Measurements from ENCODE around the gene WWOX. TPM values are rescaled to one million over a fixed set of nuclear protein-coding genes. Genes with fewer than 3 reads are reported as not detected.

WWOX gene
- total RNA-seq, 2 experiments from 2014 or later: 19.9 to 29.4 TPM

GRCh38 chr16:79009896-79010295, 910.4 kb downstream of the WWOX start:
- H3K4me1 Mint-ChIP-seq: peaks cover 37% of the 10 kb centered on the region

GRCh38 chr16:79011282-79011681, 911.8 kb downstream of the WWOX start:
- no peaks in the 10 kb centered on the region for H3K9me3 Mint-ChIP-seq (ENCODE audit: low read depth)
- intact Hi-C loops (cut with DNase I, micrococcal nuclease): no loop called here
- CTCF ChIA-PET: no interaction called here
- H3K4me3 Mint-ChIP-seq: no peak overlapping the region
- no peak for DNase-seq
- POLR2A ChIA-PET: no interaction called here
- H3K27me3 Mint-ChIP-seq: no peaks in the 10 kb centered on the region
- ATAC-seq: no peak
- peaks cover 33% of the 10 kb centered on the region for H3K4me1 Mint-ChIP-seq
- peaks cover 2% of the 10 kb centered on the region for H3K36me3 Mint-ChIP-seq (ENCODE audit: low read depth)
- no peak overlapping the region for H3K27ac Mint-ChIP-seq

More at GRCh38 chr16:79009896-79010295, 910.4 kb downstream of the WWOX start:
- H3K4me3 Mint-ChIP-seq: no peak overlapping the region
- H3K36me3 Mint-ChIP-seq (ENCODE audit: low read depth): peaks cover 4% of the 10 kb centered on the region
- no peak overlapping the region for H3K27ac Mint-ChIP-seq
- POLR2A ChIA-PET: no interaction called here
- H3K27me3 Mint-ChIP-seq: no peaks in the 10 kb centered on the region
- CTCF ChIA-PET: no interaction called here
- H3K9me3 Mint-ChIP-seq (ENCODE audit: low read depth): no peaks in the 10 kb centered on the region
- DNase-seq: no peak
- intact Hi-C loops (cut with DNase I, micrococcal nuclease): loop anchor here (5.0 kb wide), 4 partner anchors 108 to 592 kb away; partner anchors contain the start of gene MAF (in 1 of the 2)
- no peak for ATAC-seq

- no peak overlapping the region for H3K4me3 Mint-ChIP-seq
- DNase-seq: no peak
Measured at GRCh38 chr16:79012671-79013434, 913.4 kb downstream of the WWOX start.

GRCh38 chr16:79013930-79014660, 914.6 kb downstream of the WWOX start:
- CTCF ChIA-PET: no interaction called here
- ATAC-seq (no peak), DNase-seq (no peak)
- no peaks in the 10 kb centered on the region for H3K9me3 Mint-ChIP-seq (ENCODE audit: low read depth)
- H3K36me3 Mint-ChIP-seq (ENCODE audit: low read depth): peaks cover 4% of the 10 kb centered on the region
- POLR2A ChIA-PET: interaction anchor here (0.6 kb wide), 1 partner anchor 297 kb away, joined by 3 read pairs; no protein-coding TSS in a partner anchor
- H3K4me1 Mint-ChIP-seq: peaks cover 16% of the 10 kb centered on the region
- no peaks in the 10 kb centered on the region for H3K27me3 Mint-ChIP-seq
- H3K4me3 Mint-ChIP-seq: no peak overlapping the region
- H3K27ac Mint-ChIP-seq: no peak overlapping the region
- intact Hi-C loops (cut with DNase I, micrococcal nuclease): no loop called here

More at GRCh38 chr16:79012671-79013434, 913.4 kb downstream of the WWOX start:
- ChIA-PET POLR2A (interaction anchor here (0.6 kb wide), 1 partner anchor 298 kb away, joined by 3 read pairs; no protein-coding TSS in a partner anchor), CTCF (no interaction called here)
- Mint-ChIP-seq H3K4me1 (peaks cover 18% of the 10 kb centered on the region), H3K27ac (no peak overlapping the region), H3K36me3 (ENCODE audit: low read depth) (peaks cover 5% of the 10 kb centered on the region), H3K9me3 (ENCODE audit: low read depth) (no peaks in the 10 kb centered on the region), H3K27me3 (no peaks in the 10 kb centered on the region)
- intact Hi-C loops (cut with DNase I, micrococcal nuclease): no loop called here
- peak; percentile 60 for ATAC-seq

GRCh38 chr16:79018650-79019429, 919.4 kb downstream of the WWOX start:
- DNase-seq (peak; percentile 15), ATAC-seq (peak; percentile 77)
- ChIA-PET POLR2A (no interaction called here), CTCF (no interaction called here)
- no peaks in the 10 kb centered on the region for H3K27me3 Mint-ChIP-seq
- H3K36me3 Mint-ChIP-seq (ENCODE audit: low read depth): peaks cover 3% of the 10 kb centered on the region
- intact Hi-C loops (cut with DNase I, micrococcal nuclease): no loop called here
- no peaks in the 10 kb centered on the region for H3K9me3 Mint-ChIP-seq (ENCODE audit: low read depth)
- no peak overlapping the region for H3K4me3 Mint-ChIP-seq
- no peak overlapping the region for H3K27ac Mint-ChIP-seq
- peaks cover 4% of the 10 kb centered on the region for H3K4me1 Mint-ChIP-seq

GRCh38 chr16:79019431-79019830, 920.0 kb downstream of the WWOX start:
- intact Hi-C loops (cut with DNase I, micrococcal nuclease): no loop called here
- H3K27ac Mint-ChIP-seq: no peak overlapping the region
- DNase-seq: no peak
- ChIA-PET POLR2A (interaction anchor here (0.6 kb wide), 1 partner anchor 196 kb away, joined by 3 read pairs; no protein-coding TSS in a partner anchor), CTCF (interaction anchor here (0.8 kb wide), 1 partner anchor 18 kb away, joined by 3 read pairs; no protein-coding TSS in a partner anchor)
- no peak overlapping the region for H3K4me3 Mint-ChIP-seq
- H3K36me3 Mint-ChIP-seq (ENCODE audit: low read depth): peaks cover 3% of the 10 kb centered on the region
- H3K27me3 Mint-ChIP-seq: no peaks in the 10 kb centered on the region
- peak; percentile 18 for ATAC-seq
- peaks cover 4% of the 10 kb centered on the region for H3K4me1 Mint-ChIP-seq
- H3K9me3 Mint-ChIP-seq (ENCODE audit: low read depth): no peaks in the 10 kb centered on the region

GRCh38 chr16:79021991-79022630, 922.7 kb downstream of the WWOX start:
- Mint-ChIP-seq H3K27ac (no peak overlapping the region), H3K27me3 (no peaks in the 10 kb centered on the region), H3K4me3 (no peak overlapping the region), H3K9me3 (ENCODE audit: low read depth) (no peaks in the 10 kb centered on the region), H3K4me1 (peaks cover 4% of the 10 kb centered on the region), H3K36me3 (ENCODE audit: low read depth) (no peaks in the 10 kb centered on the region)
- POLR2A ChIA-PET: no interaction called here
- ATAC-seq: no peak
- CTCF ChIA-PET: interaction anchor here (0.7 kb wide), 1 partner anchor 834 kb away, joined by 4 read pairs; no protein-coding TSS in a partner anchor
- DNase-seq: no peak
- intact Hi-C loops (cut with DNase I, micrococcal nuclease): no loop called here

GRCh38 chr16:79026117-79026516, 926.7 kb downstream of the WWOX start:
- no peaks in the 10 kb centered on the region for H3K9me3 Mint-ChIP-seq (ENCODE audit: low read depth)
- peaks cover 2% of the 10 kb centered on the region for H3K36me3 Mint-ChIP-seq (ENCODE audit: low read depth)
- peaks cover 5% of the 10 kb centered on the region for H3K4me1 Mint-ChIP-seq
- CTCF ChIA-PET: no interaction called here
- H3K27me3 Mint-ChIP-seq: no peaks in the 10 kb centered on the region
- DNase-seq (no peak), ATAC-seq (no peak)
- intact Hi-C loops (cut with DNase I, micrococcal nuclease): no loop called here
- POLR2A ChIA-PET: no interaction called here
- H3K27ac Mint-ChIP-seq: no peak overlapping the region
- H3K4me3 Mint-ChIP-seq: no peak overlapping the region

GRCh38 chr16:79036541-79036940, 937.1 kb downstream of the WWOX start:
- Mint-ChIP-seq H3K4me3 (no peak overlapping the region), H3K36me3 (ENCODE audit: low read depth) (no peaks in the 10 kb centered on the region), H3K27ac (no peak overlapping the region), H3K9me3 (ENCODE audit: low read depth) (peaks cover 4% of the 10 kb centered on the region), H3K27me3 (no peaks in the 10 kb centered on the region), H3K4me1 (peaks cover 4% of the 10 kb centered on the region)
- POLR2A ChIA-PET: interaction anchor here (0.7 kb wide), 1 partner anchor 831 kb away, joined by 3 read pairs; no protein-coding TSS in a partner anchor
- intact Hi-C loops (cut with DNase I, micrococcal nuclease): no loop called here
- CTCF ChIA-PET: no interaction called here
- ATAC-seq: no peak
- no peak for DNase-seq

GRCh38 chr16:79037521-79038373, 938.3 kb downstream of the WWOX start:
- H3K9me3 Mint-ChIP-seq (ENCODE audit: low read depth): peaks cover 4% of the 10 kb centered on the region
- ATAC-seq: no peak
- no peaks in the 10 kb centered on the region for H3K36me3 Mint-ChIP-seq (ENCODE audit: low read depth)
- H3K4me1 Mint-ChIP-seq: peaks cover 11% of the 10 kb centered on the region
- no peak overlapping the region for H3K27ac Mint-ChIP-seq
- POLR2A ChIA-PET: no interaction called here
- no peak for DNase-seq
- CTCF ChIA-PET: interaction anchor here (0.6 to 1.4 kb wide), 2 partner anchors 18 to 1421 kb away, joined by 3 read pairs; no protein-coding TSS in a partner anchor
- intact Hi-C loops (cut with DNase I, micrococcal nuclease): no loop called here
- no peak overlapping the region for H3K4me3 Mint-ChIP-seq
- H3K27me3 Mint-ChIP-seq: no peaks in the 10 kb centered on the region
